Measurements from ENCODE around the gene HBA2. TPM values are rescaled to one million over a fixed set of nuclear protein-coding genes. Genes with fewer than 3 reads are reported as not detected.

HBA2 gene
- total RNA-seq, 1 experiment from 2014 or later, result not detected

DNA sequence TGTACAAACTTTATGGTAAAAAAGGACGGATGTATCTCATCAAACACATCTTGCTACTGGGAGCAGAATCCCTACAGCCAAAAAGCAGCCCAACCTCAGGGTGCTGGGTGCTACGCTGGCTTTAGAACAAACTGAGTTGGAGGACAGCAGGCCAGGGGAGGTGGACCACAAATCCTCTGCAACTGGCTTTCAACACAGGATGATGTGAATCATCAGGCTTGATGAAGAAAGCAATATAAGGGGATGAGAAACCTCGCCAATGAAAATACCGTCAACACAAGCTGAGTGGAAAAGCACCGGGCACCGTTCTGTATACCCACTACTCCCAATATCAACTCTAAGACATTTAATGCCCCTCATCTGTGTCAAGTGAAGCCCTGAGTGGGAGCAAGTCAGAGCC is 21.8 kb downstream of the HBA2 start:
- Histone ChIP-seq H3K27ac (ENCODE audit: low read length) (no peak overlapping the region), H3K36me3 (ENCODE audit: control insufficient read depth, insufficient read depth, low read length) (peaks cover 31% of the 10 kb centered on the region), H3K9me3 (ENCODE audit: control insufficient read depth, insufficient read depth, low read depth, low read length) (no peaks in the 10 kb centered on the region), H3K4me3 (ENCODE audit: low read depth in 2 of 2, low read length in 2 of 2) (no peak overlapping the region), H3K27me3 (ENCODE audit: control insufficient read depth, insufficient read depth, low read length) (no peaks in the 10 kb centered on the region), H3K4me1 (ENCODE audit: control insufficient read depth, insufficient read depth, low read length) (no peaks in the 10 kb centered on the region)
- no peak for ATAC-seq
- in situ Hi-C loops (cut with HindIII; ENCODE audit: low pct_unique_long_range_greater_than_20kb, low sequenced_read_pairs) (no loop called here), intact Hi-C loops (cut with micrococcal nuclease; ENCODE audit: unreplicated experiment) (no loop called here)
- TF ChIP-seq POLR2AphosphoS5 (IDR thresholded peaks at IDR 0.05; ENCODE audit: low read depth, low read length) (no peak), TCF7L2 (IDR thresholded peaks at IDR 0.05; ENCODE audit: low read depth, low read length) (no peak), SIN3A (IDR thresholded peaks at IDR 0.05; ENCODE audit: borderline replicate concordance, insufficient read depth, low read depth, low read length) (no peak)
- TF ChIP-seq, protein P1, sequence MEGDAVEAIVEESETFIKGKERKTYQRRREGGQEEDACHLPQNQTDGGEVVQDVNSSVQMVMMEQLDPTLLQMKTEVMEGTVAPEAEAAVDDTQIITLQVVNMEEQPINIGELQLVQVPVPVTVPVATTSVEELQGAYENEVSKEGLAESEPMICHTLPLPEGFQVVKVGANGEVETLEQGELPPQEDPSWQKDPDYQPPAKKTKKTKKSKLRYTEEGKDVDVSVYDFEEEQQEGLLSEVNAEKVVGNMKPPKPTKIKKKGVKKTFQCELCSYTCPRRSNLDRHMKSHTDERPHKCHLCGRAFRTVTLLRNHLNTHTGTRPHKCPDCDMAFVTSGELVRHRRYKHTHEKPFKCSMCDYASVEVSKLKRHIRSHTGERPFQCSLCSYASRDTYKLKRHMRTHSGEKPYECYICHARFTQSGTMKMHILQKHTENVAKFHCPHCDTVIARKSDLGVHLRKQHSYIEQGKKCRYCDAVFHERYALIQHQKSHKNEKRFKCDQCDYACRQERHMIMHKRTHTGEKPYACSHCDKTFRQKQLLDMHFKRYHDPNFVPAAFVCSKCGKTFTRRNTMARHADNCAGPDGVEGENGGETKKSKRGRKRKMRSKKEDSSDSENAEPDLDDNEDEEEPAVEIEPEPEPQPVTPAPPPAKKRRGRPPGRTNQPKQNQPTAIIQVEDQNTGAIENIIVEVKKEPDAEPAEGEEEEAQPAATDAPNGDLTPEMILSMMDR (IDR thresholded peaks at IDR 0.05), result no peak
- TF ChIP-seq, protein P2, sequence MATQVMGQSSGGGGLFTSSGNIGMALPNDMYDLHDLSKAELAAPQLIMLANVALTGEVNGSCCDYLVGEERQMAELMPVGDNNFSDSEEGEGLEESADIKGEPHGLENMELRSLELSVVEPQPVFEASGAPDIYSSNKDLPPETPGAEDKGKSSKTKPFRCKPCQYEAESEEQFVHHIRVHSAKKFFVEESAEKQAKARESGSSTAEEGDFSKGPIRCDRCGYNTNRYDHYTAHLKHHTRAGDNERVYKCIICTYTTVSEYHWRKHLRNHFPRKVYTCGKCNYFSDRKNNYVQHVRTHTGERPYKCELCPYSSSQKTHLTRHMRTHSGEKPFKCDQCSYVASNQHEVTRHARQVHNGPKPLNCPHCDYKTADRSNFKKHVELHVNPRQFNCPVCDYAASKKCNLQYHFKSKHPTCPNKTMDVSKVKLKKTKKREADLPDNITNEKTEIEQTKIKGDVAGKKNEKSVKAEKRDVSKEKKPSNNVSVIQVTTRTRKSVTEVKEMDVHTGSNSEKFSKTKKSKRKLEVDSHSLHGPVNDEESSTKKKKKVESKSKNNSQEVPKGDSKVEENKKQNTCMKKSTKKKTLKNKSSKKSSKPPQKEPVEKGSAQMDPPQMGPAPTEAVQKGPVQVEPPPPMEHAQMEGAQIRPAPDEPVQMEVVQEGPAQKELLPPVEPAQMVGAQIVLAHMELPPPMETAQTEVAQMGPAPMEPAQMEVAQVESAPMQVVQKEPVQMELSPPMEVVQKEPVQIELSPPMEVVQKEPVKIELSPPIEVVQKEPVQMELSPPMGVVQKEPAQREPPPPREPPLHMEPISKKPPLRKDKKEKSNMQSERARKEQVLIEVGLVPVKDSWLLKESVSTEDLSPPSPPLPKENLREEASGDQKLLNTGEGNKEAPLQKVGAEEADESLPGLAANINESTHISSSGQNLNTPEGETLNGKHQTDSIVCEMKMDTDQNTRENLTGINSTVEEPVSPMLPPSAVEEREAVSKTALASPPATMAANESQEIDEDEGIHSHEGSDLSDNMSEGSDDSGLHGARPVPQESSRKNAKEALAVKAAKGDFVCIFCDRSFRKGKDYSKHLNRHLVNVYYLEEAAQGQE (IDR thresholded peaks at IDR 0.05; ENCODE audit: insufficient read depth in 1 of 2, low read depth in 2 of 2, low read length in 1 of 2), result no peak
- CTCF ChIA-PET, result no interaction called here
- POLR2A ChIA-PET, result interaction anchor here (0.7 kb wide), 1 partner anchor 13 kb away, joined by 3 read pairs; no protein-coding TSS in a partner anchor
- BruUV-seq (replicated peaks), result no TSS peak
- DNase-seq (ENCODE audit: low read depth, low spot score), result no peak

GRCh38 chr16:200388-200787 is 27.7 kb downstream of the HBA2 start:
- intact Hi-C loops (cut with micrococcal nuclease; ENCODE audit: unreplicated experiment), result no loop called here
- peaks cover 26% of the 10 kb centered on the region for H3K36me3 ChIP-seq (ENCODE audit: control insufficient read depth, insufficient read depth, low read length)
- no peak overlapping the region for H3K27ac ChIP-seq (ENCODE audit: low read length)

More at GRCh38 chr16:200388-200787, 27.7 kb downstream of the HBA2 start:
- ATAC-seq, result 0 out of 2 replicates have a peak, but pooled peaks have one; percentile 38
- CTCF ChIA-PET, result no interaction called here
- in situ Hi-C loops (cut with HindIII; ENCODE audit: low pct_unique_long_range_greater_than_20kb, low sequenced_read_pairs), result no loop called here
- Histone ChIP-seq H3K27me3 (ENCODE audit: control insufficient read depth, insufficient read depth, low read length) (no peaks in the 10 kb centered on the region), H3K4me1 (ENCODE audit: control insufficient read depth, insufficient read depth, low read length) (no peaks in the 10 kb centered on the region), H3K9me3 (ENCODE audit: control insufficient read depth, insufficient read depth, low read depth, low read length) (no peaks in the 10 kb centered on the region), H3K4me3 (ENCODE audit: low read depth in 2 of 2, low read length in 2 of 2) (no peak overlapping the region)
- BruUV-seq (replicated peaks), result no TSS peak
- no peak for TF ChIP-seq SIN3A (IDR thresholded peaks at IDR 0.05; ENCODE audit: borderline replicate concordance, insufficient read depth, low read depth, low read length)
- TF ChIP-seq, protein P1 (IDR thresholded peaks at IDR 0.05), result no peak
- TF ChIP-seq, protein P2 (IDR thresholded peaks at IDR 0.05; ENCODE audit: insufficient read depth in 1 of 2, low read depth in 2 of 2, low read length in 1 of 2), result no peak
- no peak for TF ChIP-seq POLR2AphosphoS5 (IDR thresholded peaks at IDR 0.05; ENCODE audit: low read depth, low read length)
- no peak for TF ChIP-seq TCF7L2 (IDR thresholded peaks at IDR 0.05; ENCODE audit: low read depth, low read length)
- POLR2A ChIA-PET, result interaction anchor here (0.7 kb wide), 2 partner anchors 9 to 142 kb away, joined by 3 to 4 read pairs; no protein-coding TSS in a partner anchor
- no peak for DNase-seq (ENCODE audit: low read depth, low spot score)
